ENCODE data around the gene DCHS1.
"Not testable (repeated sequence)": the region's sequence is repeated elsewhere in the genome, so short reads cannot be mapped to it uniquely, and the experiment has no call there.

Gene DCHS1

DNA sequence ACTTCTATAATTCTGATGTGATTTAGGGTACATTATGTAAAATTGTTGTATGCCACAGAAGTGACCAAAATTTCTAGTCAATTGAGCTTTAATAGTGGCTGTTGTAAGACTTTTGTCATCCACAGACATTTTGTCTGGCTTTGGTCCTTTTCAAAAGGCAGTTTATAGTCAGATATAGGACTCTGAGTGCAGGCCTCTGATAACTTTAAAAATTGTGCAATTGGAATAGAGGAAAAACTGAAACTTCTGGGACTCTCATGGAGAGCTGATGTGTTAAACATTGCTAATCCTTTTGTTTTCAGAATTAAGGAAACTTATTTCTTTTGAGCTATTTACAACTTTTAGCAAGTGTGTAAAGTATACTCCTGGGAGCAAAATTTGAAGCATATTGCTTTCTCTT is 36.5 kb upstream of the DCHS1 start:
- CTCF ChIA-PET, result no interaction called here
- TF ChIP-seq, protein P1, sequence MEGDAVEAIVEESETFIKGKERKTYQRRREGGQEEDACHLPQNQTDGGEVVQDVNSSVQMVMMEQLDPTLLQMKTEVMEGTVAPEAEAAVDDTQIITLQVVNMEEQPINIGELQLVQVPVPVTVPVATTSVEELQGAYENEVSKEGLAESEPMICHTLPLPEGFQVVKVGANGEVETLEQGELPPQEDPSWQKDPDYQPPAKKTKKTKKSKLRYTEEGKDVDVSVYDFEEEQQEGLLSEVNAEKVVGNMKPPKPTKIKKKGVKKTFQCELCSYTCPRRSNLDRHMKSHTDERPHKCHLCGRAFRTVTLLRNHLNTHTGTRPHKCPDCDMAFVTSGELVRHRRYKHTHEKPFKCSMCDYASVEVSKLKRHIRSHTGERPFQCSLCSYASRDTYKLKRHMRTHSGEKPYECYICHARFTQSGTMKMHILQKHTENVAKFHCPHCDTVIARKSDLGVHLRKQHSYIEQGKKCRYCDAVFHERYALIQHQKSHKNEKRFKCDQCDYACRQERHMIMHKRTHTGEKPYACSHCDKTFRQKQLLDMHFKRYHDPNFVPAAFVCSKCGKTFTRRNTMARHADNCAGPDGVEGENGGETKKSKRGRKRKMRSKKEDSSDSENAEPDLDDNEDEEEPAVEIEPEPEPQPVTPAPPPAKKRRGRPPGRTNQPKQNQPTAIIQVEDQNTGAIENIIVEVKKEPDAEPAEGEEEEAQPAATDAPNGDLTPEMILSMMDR (conservative IDR thresholded peaks at IDR 0.05; ENCODE audit: low read depth), result no peak
- H3K27ac ChIP-seq, result no peak overlapping the region
- no peak for DNase-seq (ENCODE audit: low spot score)
- POLR2A ChIA-PET (ENCODE audit: low non-redundant PET), result no interaction called here

GRCh38 chr11:6690431-6691132 is 35.0 kb upstream of the DCHS1 start:
- DNase-seq (ENCODE audit: low spot score); CTCF ChIA-PET; H3K27ac ChIP-seq; POLR2A ChIA-PET (ENCODE audit: low non-redundant PET): not testable (repeated sequence)

DNA sequence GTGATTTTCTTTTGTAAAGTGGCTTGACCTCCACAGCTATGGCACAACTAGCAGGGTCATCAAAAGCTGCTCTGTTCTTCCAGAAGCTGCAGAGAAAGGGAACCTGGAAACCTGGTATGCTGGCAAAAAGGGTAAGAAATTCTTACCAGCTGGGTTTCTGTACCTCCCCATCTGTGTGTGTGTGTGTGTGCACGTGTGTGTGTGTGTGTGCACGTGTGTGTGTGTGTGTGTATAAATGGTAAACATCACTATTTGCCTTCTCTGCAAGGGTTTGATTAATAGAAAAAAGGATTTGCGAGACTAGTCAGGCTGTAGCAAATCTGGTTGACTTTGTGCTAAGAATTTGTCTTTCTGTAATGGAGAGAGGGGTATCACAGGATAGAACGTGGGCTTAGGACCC is 32.3 kb upstream of the DCHS1 start:
- CTCF ChIA-PET, result interaction anchor here (0.6 kb wide), 1 partner anchor 132 kb away, joined by 4 read pairs; no protein-coding TSS in a partner anchor

GRCh38 chr11:6686006-6686405 is 30.4 kb upstream of the DCHS1 start:
- ChIA-PET CTCF (interaction anchor here (0.6 kb wide), 2 partner anchors 58 to 64 kb away, joined by 3 to 4 read pairs; no protein-coding TSS in a partner anchor), POLR2A (ENCODE audit: low non-redundant PET) (interaction anchor here (0.7 kb wide), 1 partner anchor 11 kb away, joined by 7 read pairs; no protein-coding TSS in a partner anchor)
- no peak for DNase-seq (ENCODE audit: low spot score)
- H3K27ac ChIP-seq, result no peak overlapping the region
- TF ChIP-seq, protein P1 (conservative IDR thresholded peaks at IDR 0.05; ENCODE audit: low read depth), result no peak

More for the DNA sequence above, 32.3 kb upstream of the DCHS1 start:
- H3K27ac ChIP-seq, result no peak overlapping the region
- POLR2A ChIA-PET (ENCODE audit: low non-redundant PET), result no interaction called here
- no peak for DNase-seq (ENCODE audit: low spot score)
- TF ChIP-seq, protein P1 (conservative IDR thresholded peaks at IDR 0.05; ENCODE audit: low read depth), result no peak

DNA sequence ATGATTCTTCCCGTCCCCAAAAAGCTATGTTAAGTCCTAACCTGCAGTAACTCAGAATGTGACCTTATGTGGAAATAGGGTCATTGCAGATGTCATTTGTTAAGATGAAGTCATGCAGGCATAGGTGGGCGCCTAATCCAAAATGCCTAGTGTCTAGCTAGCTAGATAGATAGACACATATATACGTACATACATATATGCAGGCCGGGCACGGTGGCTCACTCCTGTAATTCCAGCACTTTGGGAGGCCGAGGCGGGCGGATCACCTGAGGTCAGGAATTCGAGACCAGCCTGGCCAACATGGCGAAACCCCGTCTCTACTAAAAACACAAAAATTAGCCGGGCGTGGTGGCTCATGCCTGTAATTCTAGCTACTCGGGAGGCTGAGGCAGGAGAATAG is 28.5 kb upstream of the DCHS1 start:
- CTCF ChIA-PET, result interaction anchor here (0.7 to 1.2 kb wide), 2 partner anchors 11 to 211 kb away, joined by 3 to 5 read pairs; no protein-coding TSS in a partner anchor
- H3K27ac ChIP-seq, result peak overlapping the region; percentile 84; the same call in 1 of the 2 replicates
- POLR2A ChIA-PET (ENCODE audit: low non-redundant PET); DNase-seq (ENCODE audit: low spot score): not testable (repeated sequence)

GRCh38 chr11:6682936-6683861 is 27.6 kb upstream of the DCHS1 start, which contains the start of gene MRPL17:
Gene MRPL17, minus strand, starts transcription at chr11:6683340. Its CDS starts 44 bp downstream, at chr11:6683296.
- peak; percentile 99 for DNase-seq (ENCODE audit: low spot score)
- POLR2A ChIA-PET (ENCODE audit: low non-redundant PET), result interaction anchor here (0.5 to 0.9 kb wide), 2 partner anchors 76 to 184 kb away, joined by 3 to 6 read pairs; no protein-coding TSS in a partner anchor
- TF ChIP-seq, protein P1 (conservative IDR thresholded peaks at IDR 0.05; ENCODE audit: low read depth), result peak; percentile 91
- CTCF ChIA-PET, result interaction anchor here (0.7 to 1.2 kb wide), 8 partner anchors 12 to 1918 kb away, joined by 3 to 5 read pairs (median 3); no protein-coding TSS in a partner anchor
- H3K27ac ChIP-seq, result peak within 1 kb of the TSS; percentile 84

DNA sequence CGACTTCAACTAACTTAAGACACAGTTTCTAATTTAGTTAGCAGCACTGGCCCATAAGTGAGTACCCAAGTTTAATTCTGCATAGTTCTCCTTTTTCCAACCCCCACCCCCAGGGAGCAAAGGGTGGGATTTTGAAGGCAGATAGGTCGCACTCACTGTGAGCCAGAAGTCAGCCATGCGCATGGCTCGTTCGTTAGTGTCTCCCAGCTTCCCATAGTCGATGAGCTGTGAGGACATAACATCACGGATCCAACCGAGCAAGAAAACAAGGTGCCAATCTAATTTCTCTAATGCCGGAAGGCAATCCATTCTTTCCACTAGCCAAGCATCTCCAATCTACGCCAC is 27.0 kb upstream of the DCHS1 start:
- no peak for DNase-seq (ENCODE audit: low spot score)
- CTCF ChIA-PET, result no interaction called here
- POLR2A ChIA-PET (ENCODE audit: low non-redundant PET), result no interaction called here
- H3K27ac ChIP-seq, result peak overlapping the region; percentile 84
- TF ChIP-seq, protein P1 (conservative IDR thresholded peaks at IDR 0.05; ENCODE audit: low read depth), result no peak

Data from RWPE1 (cell line).